RWPE2 (cell line): Measurements from ENCODE around the gene SLF1.
A peak's percentile ranks its signal among the peaks of the same experiment; 100 is the strongest.

Source experiments
- ATAC-seq: fragments of 200-7000 bp; cut with Tn5 transposase; 3 replicates; pipeline ENCODE4 v1.9.1; 2021; ENCODE audit warnings: low read depth
- DNase-seq: peaks from one replicate; pipeline ENCODE4 v3.0.0-alpha.2; 2020; ENCODE audit warnings: low spot score
- H3K27ac ChIP-seq: fragments of 450-650 bp; 2 replicates; pipeline ENCODE4 v1.5.1; 2017; ENCODE audit warnings: mild to moderate bottlenecking; ENCODE audit not compliant: poor library complexity, severe bottlenecking
- H3K27me3 ChIP-seq: fragments of 250-450 bp; sonication (Bioruptor Pico); 2 replicates; pipeline ENCODE4 v1.5.1; 2021; ENCODE audit warnings: mild to moderate bottlenecking, moderate library complexity; ENCODE audit not compliant: insufficient read depth, poor library complexity, severe bottlenecking
- H3K36me3 ChIP-seq: fragments of 250-450 bp; sonication (Bioruptor Pico); 2 replicates; pipeline ENCODE4 v1.5.1; 2020; ENCODE audit warnings: low read depth, mild to moderate bottlenecking, moderate library complexity
- H3K4me1 ChIP-seq: fragments of 250-450 bp; sonication (Bioruptor Pico); 2 replicates; pipeline ENCODE4 v1.5.1; 2021; ENCODE audit warnings: mild to moderate bottlenecking, moderate library complexity; ENCODE audit not compliant: insufficient read depth, poor library complexity, severe bottlenecking
- H3K4me3 ChIP-seq: fragments of 250-450 bp; sonication (Bioruptor Pico); 2 replicates; pipeline ENCODE4 v1.5.1; 2021; ENCODE audit warnings: mild to moderate bottlenecking, moderate library complexity; ENCODE audit not compliant: severe bottlenecking
- H3K9me3 ChIP-seq: fragments of 250-450 bp; sonication (Bioruptor Pico); 2 replicates; pipeline ENCODE4 v1.5.1; 2021; ENCODE audit warnings: mild to moderate bottlenecking, moderate library complexity; ENCODE audit not compliant: severe bottlenecking
- CTCF ChIP-seq: fragments of 450-650 bp; IDR thresholded peaks from one replicate; pipeline ENCODE4 v1.5.1; 2017; ENCODE audit warnings: mild to moderate bottlenecking, moderate library complexity; ENCODE audit not compliant: poor library complexity, severe bottlenecking

The SLF1 gene

GRCh38 chr5:94692581-94692980, 74.1 kb downstream of the SLF1 start:
- Histone ChIP-seq H3K36me3 (peaks cover 73% of the 10 kb centered on the region), H3K9me3 (no peaks in the 10 kb centered on the region), H3K27me3 (no peaks in the 10 kb centered on the region), H3K27ac (peak overlapping the region; percentile 65), H3K4me3 (no peak overlapping the region), H3K4me1 (peaks cover 25% of the 10 kb centered on the region)
- TF ChIP-seq CTCF = no peak
- no peak for DNase-seq
- ATAC-seq = no peak

GRCh38 chr5:94693043-94693822, 74.8 kb downstream of the SLF1 start:
- peak; percentile 93 for ATAC-seq

GRCh38 chr5:94693845-94694370, 75.4 kb downstream of the SLF1 start:
- DNase-seq (no peak), ATAC-seq (no peak)
- H3K36me3 ChIP-seq = peaks cover 62% of the 10 kb centered on the region
- TF ChIP-seq CTCF = no peak
- H3K4me1 ChIP-seq = peaks cover 25% of the 10 kb centered on the region
- no peaks in the 10 kb centered on the region for H3K9me3 ChIP-seq
- H3K27me3 ChIP-seq = no peaks in the 10 kb centered on the region
- H3K27ac ChIP-seq = peak overlapping the region; percentile 65
- H3K4me3 ChIP-seq = no peak overlapping the region

More at GRCh38 chr5:94693043-94693822, 74.8 kb downstream of the SLF1 start:
- peak overlapping the region; percentile 65 for H3K27ac ChIP-seq
- no peaks in the 10 kb centered on the region for H3K9me3 ChIP-seq
- H3K4me1 ChIP-seq = peaks cover 25% of the 10 kb centered on the region
- H3K27me3 ChIP-seq = no peaks in the 10 kb centered on the region
- no peak overlapping the region for H3K4me3 ChIP-seq
- TF ChIP-seq CTCF = peak; percentile 65
- peaks cover 69% of the 10 kb centered on the region for H3K36me3 ChIP-seq
- no peak for DNase-seq

- Histone ChIP-seq H3K4me3 (no peak overlapping the region), H3K4me1 (peaks cover 25% of the 10 kb centered on the region), H3K27ac (no peak overlapping the region), H3K9me3 (no peaks in the 10 kb centered on the region), H3K27me3 (no peaks in the 10 kb centered on the region), H3K36me3 (peaks cover 56% of the 10 kb centered on the region)
- DNase-seq = no peak
- ATAC-seq = no peak
- no peak for TF ChIP-seq CTCF
Observed at GRCh38 chr5:94694671-94695070, 76.2 kb downstream of the SLF1 start.

DNA sequence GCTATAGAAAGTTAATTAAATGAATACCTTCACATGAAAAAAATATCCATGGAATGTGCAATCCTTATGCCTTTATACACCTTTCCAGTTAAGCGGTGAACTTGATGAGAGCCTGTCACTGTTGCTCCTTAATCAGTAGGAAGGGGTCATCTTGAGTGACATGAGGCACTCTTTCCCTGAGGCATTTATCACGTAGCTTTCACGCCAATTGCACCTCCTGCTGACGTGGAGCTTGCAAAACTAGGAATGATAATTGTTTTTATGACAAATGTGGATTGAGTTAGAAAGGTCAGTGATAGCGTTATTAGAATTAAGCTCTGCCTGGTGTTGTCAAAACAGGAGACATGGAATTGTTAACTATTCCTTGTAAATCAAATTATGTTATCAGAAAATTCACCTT, 79.7 kb downstream of the SLF1 start:
- H3K27me3 ChIP-seq = no peaks in the 10 kb centered on the region
- no peak for ATAC-seq
- H3K4me1 ChIP-seq = peaks cover 5% of the 10 kb centered on the region
- no peak overlapping the region for H3K4me3 ChIP-seq
- H3K9me3 ChIP-seq = no peaks in the 10 kb centered on the region
- no peak for DNase-seq
- no peak for TF ChIP-seq CTCF
- H3K27ac ChIP-seq = no peak overlapping the region
- peaks cover 29% of the 10 kb centered on the region for H3K36me3 ChIP-seq
